Panc1 (cell line): ENCODE measurements around the gene KAT14. TPM values are rescaled to one million over a fixed set of nuclear protein-coding genes. Genes with fewer than 3 reads are reported as not detected.

ENCODE experiments used
- ATAC-seq: fragments of 200-7000 bp; cut with Tn5 transposase; 2 replicates; pipeline ENCODE4 v1.9.1; 2020; ENCODE audit warnings: mild to moderate bottlenecking, moderate library complexity
- BruUV-seq: library from RNA; stranded (reverse); fragments of 400-500 nt; replicated peaks from 2 replicates; lab custom pipeline; 2021; lab: Mats Ljungman, UMichigan
- CTCF ChIA-PET: fragments of 300-600 bp; sonication (Branson Sonifier 250); formaldehyde crosslinking; loops from one replicate; lab custom pipeline; 2022; ENCODE audit warnings: antibody characterized with exemption; lab: Charles Lee
- POLR2A ChIA-PET: fragments of 300-600 bp; sonication (Branson Sonifier 250); formaldehyde crosslinking; loops from one replicate; lab custom pipeline; 2022; ENCODE audit warnings: antibody characterized with exemption; lab: Charles Lee
- DNase-seq: peaks from one replicate; pipeline ENCODE4 v3.0.0-alpha.2; 2010; ENCODE audit warnings: low read depth, low spot score
- H3K27ac ChIP-seq: 2 replicates; pipeline ENCODE4 v1.5.1; 2011; ENCODE audit warnings: mild to moderate bottlenecking, low read length, inconsistent platforms
- H3K27me3 ChIP-seq: fragments of 200-500 bp; sonication (Bioruptor generic); 2 replicates; pipeline ENCODE4 v1.6.0; 2014; ENCODE audit warnings: low read length, inconsistent platforms; ENCODE audit not compliant: control insufficient read depth, insufficient read depth
- H3K36me3 ChIP-seq: fragments of 200-500 bp; sonication (Bioruptor generic); 2 replicates; pipeline ENCODE4 v1.5.1; 2014; ENCODE audit warnings: inconsistent platforms, mild to moderate bottlenecking, low read length, moderate library complexity; ENCODE audit not compliant: control insufficient read depth, insufficient read depth
- H3K4me1 ChIP-seq: 2 replicates; pipeline ENCODE4 v1.5.1; 2011; ENCODE audit warnings: inconsistent platforms, mild to moderate bottlenecking, low read length, moderate library complexity; ENCODE audit not compliant: control insufficient read depth, insufficient read depth
- H3K4me3 ChIP-seq, 2 experiments: 2 replicates each; pipeline ENCODE4 v1.5.1; 2011 to 2012; ENCODE audit warnings: low read depth in 2 of 2, low read length in 2 of 2, mild to moderate bottlenecking in 2 of 2, inconsistent platforms in 1 of 2, moderate library complexity in 1 of 2
- H3K9me3 ChIP-seq: fragments of 200-500 bp; sonication (Bioruptor generic); 2 replicates; pipeline ENCODE4 v1.5.1; 2014; ENCODE audit warnings: low read depth, mild to moderate bottlenecking, inconsistent platforms, low read length, moderate library complexity; ENCODE audit not compliant: control insufficient read depth, insufficient read depth
- CTCF ChIP-seq: fragments of 450-650 bp; IDR thresholded peaks from 2 replicates; pipeline ENCODE4 v1.5.1; 2017; ENCODE audit warnings: mild to moderate bottlenecking
- POLR2AphosphoS5 ChIP-seq: IDR thresholded peaks from 2 replicates; pipeline ENCODE4 v1.6.1; 2012; ENCODE audit warnings: mild to moderate bottlenecking, low read depth, low read length, moderate library complexity
- REST ChIP-seq, 2 experiments: IDR thresholded peaks; 2 replicates each; pipeline ENCODE4 v1.6.1; 2011 to 2012; ENCODE audit warnings: low read depth in 2 of 2, control low read depth in 1 of 2, low read length in 1 of 2, mild to moderate bottlenecking in 1 of 2, moderate library complexity in 1 of 2; ENCODE audit not compliant: insufficient read depth in 1 of 2
- SIN3A ChIP-seq: IDR thresholded peaks from 2 replicates; pipeline ENCODE4 v1.6.1; 2012; ENCODE audit warnings: low read depth, mild to moderate bottlenecking, low read length, moderate library complexity, borderline replicate concordance; ENCODE audit not compliant: insufficient read depth
- TCF7L2 ChIP-seq: IDR thresholded peaks from 2 replicates; pipeline ENCODE4 v1.6.1; 2011; ENCODE audit warnings: mild to moderate bottlenecking, low read depth, low read length, inconsistent platforms
- in situ Hi-C: cut with HindIII; loops from 2 replicates; pipeline ENCODE4 v1.10.0; 2016; ENCODE audit warnings: low sequenced_read_pairs, low pct_unique_long_range_greater_than_20kb
- intact Hi-C: fragments of 100-400 bp; cut with micrococcal nuclease; formaldehyde crosslinking; loops from one replicate; pipeline ENCODE4 v1.10.0; 2022; ENCODE audit not compliant: unreplicated experiment
- total RNA-seq: library from RNA; stranded (reverse); gene quantifications from one replicate; pipeline ENCODE4 v1.2.1, GENCODE V29; 2021; ENCODE audit not compliant: unreplicated experiment

Gene KAT14
- total RNA-seq, 1 experiment from 2014 or later, result 12.7 TPM

GRCh38 chr20:18090044-18090443 is 47.6 kb upstream of the KAT14 start:
- CTCF ChIA-PET, result interaction anchor here (0.6 kb wide), 1 partner anchor 103 kb away, joined by 3 read pairs; no protein-coding TSS in a partner anchor
- intact Hi-C loops (no loop called here), in situ Hi-C loops (no loop called here)
- POLR2A ChIA-PET, result no interaction called here
- TF ChIP-seq SIN3A (no peak), CTCF (no peak), TCF7L2 (no peak), REST (IDR thresholded peaks at IDR 0.05; ENCODE audit: insufficient read depth in 1 of 2, low read depth in 2 of 2, low read length in 1 of 2) (no peak), POLR2AphosphoS5 (no peak)
- Histone ChIP-seq H3K36me3 (no peaks in the 10 kb centered on the region), H3K9me3 (no peaks in the 10 kb centered on the region), H3K27ac (no peak overlapping the region), H3K27me3 (no peaks in the 10 kb centered on the region), H3K4me1 (no peaks in the 10 kb centered on the region), H3K4me3 (no peak overlapping the region)
- no peak for ATAC-seq
- no TSS peak for BruUV-seq
- DNase-seq, result no peak

GRCh38 chr20:18090477-18090876 is 47.2 kb upstream of the KAT14 start:
- TF ChIP-seq POLR2AphosphoS5 (no peak), REST (IDR thresholded peaks at IDR 0.05; ENCODE audit: insufficient read depth in 1 of 2, low read depth in 2 of 2, low read length in 1 of 2) (no peak), CTCF (no peak), TCF7L2 (no peak), SIN3A (no peak)
- no peaks in the 10 kb centered on the region for H3K4me1 ChIP-seq
- CTCF ChIA-PET, result interaction anchor here (0.6 kb wide), 1 partner anchor 103 kb away, joined by 3 read pairs; no protein-coding TSS in a partner anchor
- no peaks in the 10 kb centered on the region for H3K36me3 ChIP-seq
- H3K27me3 ChIP-seq, result no peaks in the 10 kb centered on the region
- intact Hi-C loops, result no loop called here
- ATAC-seq (no peak), DNase-seq (no peak)
- POLR2A ChIA-PET, result no interaction called here
- BruUV-seq, result no TSS peak
- H3K9me3 ChIP-seq, result no peaks in the 10 kb centered on the region
- H3K27ac ChIP-seq, result no peak overlapping the region
- in situ Hi-C loops, result no loop called here
- H3K4me3 ChIP-seq, result no peak overlapping the region
